Heart left ventricle (tissue), 16 donors: ENCODE data around the gene CD164. TPM values are rescaled to one million over a fixed set of nuclear protein-coding genes. Genes with fewer than 3 reads are reported as not detected.
"Not testable (repeated sequence)": the region's sequence is repeated elsewhere in the genome, so short reads cannot be mapped to it uniquely, and the experiment has no call there.

Experiments used
- ATAC-seq, 4 donors: fragments of 200-7000 bp; cut with Tn5 transposase; one replicate each; pipeline ENCODE4 v1.9.1; 2020 to 2022; ENCODE audit warnings: moderate library complexity in 4 of 4, mild to moderate bottlenecking in 3 of 4, moderate number of reproducible peaks in 1 of 4
- DNase-seq, 5 donors: peaks; one replicate each; pipeline ENCODE4 v3.0.0-alpha.2; 2020
- H3K27ac ChIP-seq, 12 donors: fragments of 200-600 bp; sonication (generic) in 4 of 12; one replicate each; pipeline versions ENCODE4 v1.5.0 to v1.8.0; 2016 to 2022; ENCODE audit warnings: mild to moderate bottlenecking in 2 of 12
- H3K27me3 ChIP-seq, 9 donors: fragments of 200-600 bp; sonication (generic) in 2 of 9; one replicate each; pipeline versions ENCODE4 v1.5.1 to v1.8.0; 2016 to 2022; ENCODE audit warnings: mild to moderate bottlenecking in 3 of 9
- H3K36me3 ChIP-seq, 9 donors: fragments of 200-600 bp; sonication (generic) in 2 of 9; one replicate each; pipeline versions ENCODE4 v1.5.0 to v1.8.0; 2018 to 2022; ENCODE audit warnings: mild to moderate bottlenecking in 2 of 9
- H3K4me1 ChIP-seq, 12 donors: fragments of 200-600 bp; sonication (generic) in 4 of 12; one replicate each; pipeline versions ENCODE4 v1.5.0 to v1.8.0; 2016 to 2022; ENCODE audit warnings: mild to moderate bottlenecking in 3 of 12
- H3K4me3 ChIP-seq, 12 donors: fragments of 200-600 bp; sonication (generic) in 4 of 12; one replicate each; pipeline versions ENCODE4 v1.5.0 to v1.8.0; 2017 to 2022; ENCODE audit warnings: mild to moderate bottlenecking in 9 of 12, moderate library complexity in 4 of 12
- H3K9me3 ChIP-seq, 12 donors: fragments of 200-600 bp; sonication (generic) in 4 of 12; one replicate each; pipeline versions ENCODE4 v1.5.0 to v1.8.0; 2016 to 2022; ENCODE audit warnings: mild to moderate bottlenecking in 1 of 12
- CTCF ChIP-seq, 12 donors: fragments of 200-600 bp; sonication (generic) in 4 of 12; IDR thresholded peaks; one replicate each; pipeline versions ENCODE4 v1.5.0 to v1.8.0; 2018 to 2022; ENCODE audit warnings: antibody characterized with exemption in 12 of 12, mild to moderate bottlenecking in 5 of 12
- POLR2A ChIP-seq, 2 donors: fragments of 450-650 bp; IDR thresholded peaks; one replicate each; pipeline ENCODE4 v1.6.1; 2017; ENCODE audit warnings: antibody characterized with exemption in 2 of 2, mild to moderate bottlenecking in 2 of 2, moderate library complexity in 2 of 2
- WGBS, 4 donors: extraction: QIAGEN DNeasy Blood & Tissue Kit in 2 of 4; methylation state at CpG; one replicate each; pipeline versions ENCODE4 v1.1.5 to v1.1.7; 2013 to 2018; 5-methylcytosine and 5-hydroxymethylcytosine counted together
- intact Hi-C, 10 donors: fragments of 100-400 bp; cut with DNase I; formaldehyde crosslinking; loops; one replicate each; pipeline versions ENCODE4 v1.11.1 to v1.14.2; 2022
- polyA plus RNA-seq, 2 donors: library from polyadenylated mRNA; stranded (reverse); fragments of 200-250 nt; gene quantifications; one replicate each; pipeline ENCODE4 v1.2.3, GENCODE V29; 2013
- total RNA-seq, 9 donors: library from RNA; depleted of rRNA in 2 of 9; stranded (reverse); fragments of >200 nt in 2 of 9; fragmentation: NEBNext Ultra II Directional in 3 of 9; extraction: Animal tissue kit (Norgen Biotek cat#: 25700) in 3 of 9; gene quantifications; one replicate each; pipeline versions ENCODE4 v1.1.0 to v1.2.4, GENCODE V29; 2016 to 2023
- donor health status: ischemic (EF 13 %, LVEDD 7.1; RV severe dilation, severe dysfunction).
- donor health status: healthy with polysubstance abuse.
- donor health status: DM: no; HTN: yes; CAD: no.
- donor health status: DM: no; HTN: no; CAD: no.
- donor health status: ischemic (EF 25% LVEDD 6.9; RV normal size, moderate dysfunction).
- donor health status: ischemic (EF 25% LVEDD 5.7; RV mildly dilated, moderate dysfunction).
- donor health status: healthy.
- donor health status: DM: yes; HTN: yes; CAD: no.
- donor health status: ischemic (EF 35%, LVEDD 5.7; RV mildly dilated, moderate dysfunction).
- donor health status: nonischemic (EF 11% LVEDD 7.7; RV severe dilation, severe dysfunction).
- donor health status: DM: yes; HTN: yes; CAD: no.
- donor health status: PGD.
- donor health status: ischemic (EF 29% LVEDD 5.4; RV normal size, mild dysfunction).
- donor health status: nonischemic (EF 23%, LVEDD 6.1; RV moderate dilation, normal function).

Gene CD164
- total and polyA plus RNA-seq, 11 donors, result 77.1 to 213 (median 119) TPM

- no peaks in the 10 kb centered on the region for H3K27me3 ChIP-seq
- no peak overlapping the region for H3K27ac ChIP-seq
- 72 to 94% (median 89%) methylated on average over 4 of the region's 4 CpGs for WGBS, 4 donors
- ATAC-seq (no peak), DNase-seq (no peak)
- H3K4me1 ChIP-seq, result peaks cover 0 to 33% (median 10%) of the 10 kb centered on the region in 12 donors
- intact Hi-C loops, result no loop called here
- no peak for TF ChIP-seq POLR2A (IDR thresholded peaks at IDR 0.05)
- TF ChIP-seq CTCF (IDR thresholded peaks at IDR 0.05), result no peak
- H3K36me3 ChIP-seq, result peaks cover 0 to 100% (median 94%) of the 10 kb centered on the region in 9 donors
- no peaks in the 10 kb centered on the region for H3K9me3 ChIP-seq
- no peak overlapping the region for H3K4me3 ChIP-seq
Observed at GRCh38 chr6:109369728-109370127, 12.5 kb downstream of the CD164 start.

GRCh38 chr6:109364382-109365078 is 17.7 kb downstream of the CD164 start:
- H3K27me3 ChIP-seq, ATAC-seq, H3K4me3 ChIP-seq, DNase-seq, H3K9me3 ChIP-seq, H3K27ac ChIP-seq, intact Hi-C loops: not testable (repeated sequence)
- WGBS, 4 donors, result 89 to 95% (median 93%) methylated on average over 5 of the region's 5 CpGs
- H3K36me3 ChIP-seq, result peaks cover 0 to 85% (median 79%) of the 10 kb centered on the region in 9 donors
- peaks cover 0 to 21% (median 7%) of the 10 kb centered on the region in 12 donors for H3K4me1 ChIP-seq

- Histone ChIP-seq H3K36me3 (peaks cover 0 to 83% (median 76%) of the 10 kb centered on the region in 9 donors), H3K9me3 (no peaks in the 10 kb centered on the region), H3K4me3 (no peak overlapping the region), H3K27me3 (no peaks in the 10 kb centered on the region), H3K4me1 (peaks cover 0 to 21% (median 7%) of the 10 kb centered on the region in 12 donors), H3K27ac (no peak overlapping the region)
- 95 to 100% (median 97%) methylated on average over 2 of the region's 2 CpGs for WGBS, 4 donors
- TF ChIP-seq CTCF (IDR thresholded peaks at IDR 0.05) (no peak), POLR2A (IDR thresholded peaks at IDR 0.05) (no peak)
- ATAC-seq (no peak), DNase-seq (no peak)
- intact Hi-C loops, result no loop called here
Observed at GRCh38 chr6:109363753-109364152, 18.5 kb downstream of the CD164 start.

GRCh38 chr6:109362102-109362884 is 20.0 kb downstream of the CD164 start:
- Histone ChIP-seq H3K36me3 (peaks cover 0 to 83% (median 73%) of the 10 kb centered on the region in 9 donors), H3K9me3 (no peaks in the 10 kb centered on the region), H3K27me3 (no peaks in the 10 kb centered on the region), H3K4me1 (peaks cover 0 to 21% (median 7%) of the 10 kb centered on the region in 12 donors), H3K27ac (no peak overlapping the region), H3K4me3 (no peak overlapping the region)
- WGBS, 4 donors, result 92 to 98% (median 93%) methylated on average over 7 of the region's 7 CpGs
- DNase-seq (no peak), ATAC-seq (peak in 3 of 4 donors; percentile 23 to 50 (median 38))
- no peak for TF ChIP-seq POLR2A (IDR thresholded peaks at IDR 0.05)
- no peak for TF ChIP-seq CTCF (IDR thresholded peaks at IDR 0.05)
- intact Hi-C loops, result no loop called here
